ENCODE measurements around the gene EFNB3.

Gene EFNB3

DNA sequence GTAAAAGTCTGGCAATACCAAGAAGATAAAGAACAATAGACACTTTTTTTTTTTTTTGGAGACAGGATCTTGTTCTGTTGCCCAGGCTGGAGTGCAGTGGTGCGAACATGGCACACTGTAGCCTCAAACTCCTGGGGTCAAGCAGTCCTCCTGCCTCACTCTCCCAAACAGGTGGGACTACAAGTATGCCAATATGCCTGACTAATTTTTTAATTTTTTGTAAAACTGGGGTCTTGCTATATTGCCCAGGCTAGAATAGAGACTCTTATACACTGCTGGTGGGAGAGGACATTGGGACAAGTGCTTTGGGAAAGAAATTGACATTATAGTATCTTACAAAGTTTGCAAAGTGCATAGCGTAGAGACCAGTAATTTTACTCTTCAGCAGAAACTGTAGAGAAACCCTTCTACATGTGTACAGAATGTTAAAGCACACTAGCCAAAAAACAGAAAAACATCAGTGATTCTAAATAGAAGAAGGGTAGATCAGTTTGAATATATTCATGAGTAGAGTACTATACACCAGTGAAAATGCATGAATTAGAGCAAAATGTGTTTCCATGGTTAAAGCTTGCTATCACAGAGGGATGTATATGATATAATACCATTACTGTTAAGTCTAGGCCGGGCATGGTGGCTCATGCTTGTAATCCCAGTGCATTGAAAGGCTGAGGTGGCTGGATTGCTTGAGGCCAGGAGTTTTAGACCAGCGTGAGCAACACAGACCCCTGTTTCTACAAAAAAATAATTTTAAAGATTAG is 7.0 kb upstream of the EFNB3 start:
- no peak for DNase-seq (ENCODE audit: low spot score)
- in situ Hi-C loops (cut with MboI; ENCODE audit: low sequenced_read_pairs, unreplicated experiment), result no loop called here
- TF ChIP-seq, protein P1, sequence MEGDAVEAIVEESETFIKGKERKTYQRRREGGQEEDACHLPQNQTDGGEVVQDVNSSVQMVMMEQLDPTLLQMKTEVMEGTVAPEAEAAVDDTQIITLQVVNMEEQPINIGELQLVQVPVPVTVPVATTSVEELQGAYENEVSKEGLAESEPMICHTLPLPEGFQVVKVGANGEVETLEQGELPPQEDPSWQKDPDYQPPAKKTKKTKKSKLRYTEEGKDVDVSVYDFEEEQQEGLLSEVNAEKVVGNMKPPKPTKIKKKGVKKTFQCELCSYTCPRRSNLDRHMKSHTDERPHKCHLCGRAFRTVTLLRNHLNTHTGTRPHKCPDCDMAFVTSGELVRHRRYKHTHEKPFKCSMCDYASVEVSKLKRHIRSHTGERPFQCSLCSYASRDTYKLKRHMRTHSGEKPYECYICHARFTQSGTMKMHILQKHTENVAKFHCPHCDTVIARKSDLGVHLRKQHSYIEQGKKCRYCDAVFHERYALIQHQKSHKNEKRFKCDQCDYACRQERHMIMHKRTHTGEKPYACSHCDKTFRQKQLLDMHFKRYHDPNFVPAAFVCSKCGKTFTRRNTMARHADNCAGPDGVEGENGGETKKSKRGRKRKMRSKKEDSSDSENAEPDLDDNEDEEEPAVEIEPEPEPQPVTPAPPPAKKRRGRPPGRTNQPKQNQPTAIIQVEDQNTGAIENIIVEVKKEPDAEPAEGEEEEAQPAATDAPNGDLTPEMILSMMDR (IDR thresholded peaks at IDR 0.05; ENCODE audit: borderline replicate concordance, control extremely low read depth, extremely low read depth, insufficient read depth, missing control alignments), result no peak

DNA sequence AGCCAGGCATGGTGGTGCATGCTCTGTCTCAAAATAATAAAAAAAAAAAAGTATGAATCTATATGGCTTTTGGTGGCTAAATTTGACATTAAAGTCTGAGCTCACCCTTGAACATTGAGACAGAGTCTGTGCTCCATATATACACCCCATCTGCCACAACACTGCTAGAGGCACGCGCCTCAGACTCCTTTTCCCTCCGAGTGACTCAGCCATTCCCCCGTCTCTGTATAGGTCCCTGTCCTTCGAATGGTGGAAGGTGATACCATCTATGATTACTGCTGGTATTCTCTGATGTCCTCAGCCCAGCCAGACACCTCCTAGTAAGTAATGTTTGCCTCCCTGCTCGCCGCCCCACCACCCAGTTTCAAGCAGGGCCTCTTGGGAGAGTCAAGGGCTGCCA is 4.5 kb upstream of the EFNB3 start:
- in situ Hi-C loops (cut with MboI; ENCODE audit: low sequenced_read_pairs, unreplicated experiment), result no loop called here
- TF ChIP-seq, protein P1 (IDR thresholded peaks at IDR 0.05; ENCODE audit: borderline replicate concordance, control extremely low read depth, extremely low read depth, insufficient read depth, missing control alignments), result no peak
- no peak for DNase-seq (ENCODE audit: low spot score)

DNA sequence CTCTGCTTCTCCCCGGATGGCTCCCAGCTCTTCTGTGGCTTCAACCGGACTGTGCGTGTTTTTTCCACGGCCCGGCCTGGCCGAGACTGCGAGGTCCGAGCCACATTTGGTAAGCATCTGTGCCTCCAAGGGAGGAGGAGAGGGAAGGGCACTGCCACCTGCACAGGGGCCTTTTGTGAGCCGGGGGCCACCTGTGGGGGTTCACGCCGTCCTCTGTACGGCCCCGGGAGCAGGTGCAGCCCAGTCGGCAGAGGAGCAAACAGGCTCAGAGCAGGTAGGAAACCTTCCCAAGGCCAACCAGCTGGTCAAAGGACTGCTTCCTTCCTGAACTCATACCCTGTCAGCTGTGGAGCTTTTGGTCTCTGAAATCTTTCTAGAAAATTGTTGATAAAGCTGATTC is 3.3 kb upstream of the EFNB3 start:
- TF ChIP-seq, protein P1 (IDR thresholded peaks at IDR 0.05; ENCODE audit: borderline replicate concordance, control extremely low read depth, extremely low read depth, insufficient read depth, missing control alignments), result no peak
- DNase-seq (ENCODE audit: low spot score), result no peak
- in situ Hi-C loops (cut with MboI; ENCODE audit: low sequenced_read_pairs, unreplicated experiment), result no loop called here

DNA sequence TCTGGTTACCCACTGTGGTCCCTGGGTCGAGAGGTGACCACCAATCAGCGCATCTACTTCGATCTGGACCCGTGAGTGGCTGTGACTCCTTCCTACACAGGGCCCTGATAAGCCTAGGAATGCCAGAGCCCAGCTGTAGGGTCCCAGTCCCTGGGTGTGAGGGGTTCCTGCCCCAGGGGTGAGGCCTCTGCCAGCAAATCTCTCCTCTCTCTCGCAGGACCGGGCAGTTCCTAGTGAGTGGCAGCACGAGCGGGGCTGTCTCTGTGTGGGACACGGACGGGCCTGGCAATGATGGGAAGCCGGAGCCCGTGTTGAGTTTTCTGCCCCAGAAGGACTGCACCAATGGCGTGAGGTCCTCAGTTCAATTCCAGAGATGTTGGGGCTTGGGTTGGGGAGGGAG is 2.2 kb upstream of the EFNB3 start:
- in situ Hi-C loops (cut with MboI; ENCODE audit: low sequenced_read_pairs, unreplicated experiment), result no loop called here
- TF ChIP-seq, protein P1 (IDR thresholded peaks at IDR 0.05; ENCODE audit: borderline replicate concordance, control extremely low read depth, extremely low read depth, insufficient read depth, missing control alignments), result no peak
- DNase-seq (ENCODE audit: low spot score), result no peak

DNA sequence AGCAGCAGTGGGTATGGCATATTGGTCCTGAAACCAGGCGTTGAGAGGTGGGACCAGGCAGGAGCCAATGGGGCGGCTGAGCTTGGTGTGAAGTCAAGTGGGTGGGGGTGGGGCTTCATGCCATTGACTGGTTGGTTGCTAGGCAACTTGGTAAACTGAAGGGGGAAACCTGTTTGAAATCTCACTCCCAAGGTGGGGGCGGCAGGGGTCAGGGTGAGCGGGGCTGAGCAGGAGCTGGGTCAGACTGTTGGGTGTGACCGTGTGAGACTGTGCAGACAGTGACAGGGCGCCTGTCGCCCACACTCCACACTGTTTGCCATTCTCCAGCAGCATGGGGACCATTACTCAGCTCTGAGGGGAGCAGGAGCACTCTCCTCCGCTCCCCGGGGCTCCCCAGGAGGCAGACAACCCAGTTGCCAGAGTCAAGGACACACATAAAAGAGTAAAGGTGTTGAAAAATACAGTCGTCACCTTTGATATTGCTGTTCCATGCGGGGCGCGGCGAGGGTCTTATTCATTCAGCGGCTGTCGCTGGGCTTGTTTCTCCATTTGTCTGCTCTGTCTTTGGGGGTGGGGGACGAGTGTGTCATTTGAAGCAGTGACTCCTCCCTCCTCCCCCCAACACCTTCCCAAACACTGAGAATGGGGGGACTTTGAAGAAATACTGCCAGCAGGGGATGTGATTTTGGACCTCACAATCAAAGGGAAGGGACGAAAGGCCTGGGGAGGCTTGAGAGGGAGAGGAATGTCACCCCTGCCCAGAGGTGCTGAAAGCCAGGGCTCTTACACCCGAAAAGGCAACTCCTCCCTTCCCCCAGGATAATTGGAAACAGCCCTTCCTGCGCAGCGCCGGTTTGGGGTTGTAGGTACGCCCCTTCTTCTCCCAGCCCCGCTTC is 1.2 kb upstream of the EFNB3 start:
- TF ChIP-seq, protein P1 (IDR thresholded peaks at IDR 0.05; ENCODE audit: borderline replicate concordance, control extremely low read depth, extremely low read depth, insufficient read depth, missing control alignments), result no peak
- DNase-seq (ENCODE audit: low spot score), result no peak
- in situ Hi-C loops (cut with MboI; ENCODE audit: low sequenced_read_pairs, unreplicated experiment), result no loop called here

DNA sequence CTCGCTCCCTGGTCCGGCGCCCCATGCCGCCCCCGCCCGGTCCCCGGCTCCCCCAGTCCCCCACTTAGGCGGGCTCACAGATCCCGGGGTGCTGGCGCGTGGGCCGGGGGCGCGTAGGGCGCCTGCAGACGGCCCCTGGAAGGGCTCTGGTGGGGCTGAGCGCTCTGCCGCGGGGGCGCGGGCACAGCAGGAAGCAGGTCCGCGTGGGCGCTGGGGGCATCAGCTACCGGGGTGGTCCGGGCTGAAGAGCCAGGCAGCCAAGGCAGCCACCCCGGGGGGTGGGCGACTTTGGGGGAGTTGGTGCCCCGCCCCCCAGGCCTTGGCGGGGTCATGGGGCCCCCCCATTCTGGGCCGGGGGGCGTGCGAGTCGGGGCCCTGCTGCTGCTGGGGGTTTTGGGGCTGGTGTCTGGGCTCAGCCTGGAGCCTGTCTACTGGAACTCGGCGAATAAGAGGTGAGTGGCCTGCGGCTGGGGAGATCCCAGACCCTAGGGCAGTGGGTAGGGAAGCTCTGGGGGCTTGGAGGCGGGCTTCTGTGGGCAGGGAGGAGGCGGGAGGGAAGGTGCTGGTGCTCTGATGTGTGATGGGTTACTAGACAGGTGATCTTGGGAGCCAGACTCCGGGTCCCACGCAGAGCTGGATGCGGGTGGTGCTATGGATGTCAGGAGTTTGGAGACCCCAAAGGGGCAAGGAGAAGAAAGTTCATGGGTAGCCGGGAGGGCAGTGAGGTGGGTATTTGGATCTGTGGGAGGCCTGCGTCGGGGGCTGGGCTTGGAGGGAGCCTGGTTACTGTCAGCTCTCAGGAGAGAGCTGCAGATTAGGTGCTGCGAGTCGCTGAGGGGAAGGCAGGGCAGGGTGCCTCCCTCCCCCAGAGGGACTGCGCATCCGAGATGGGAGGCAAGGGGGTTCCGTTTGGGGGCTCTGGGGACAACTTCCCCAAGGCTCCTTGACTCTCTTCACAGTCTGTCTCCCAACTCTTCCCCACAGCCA is 560 bp downstream of the EFNB3 start:
- in situ Hi-C loops (cut with MboI; ENCODE audit: low sequenced_read_pairs, unreplicated experiment), result no loop called here
- TF ChIP-seq, protein P1 (IDR thresholded peaks at IDR 0.05; ENCODE audit: borderline replicate concordance, control extremely low read depth, extremely low read depth, insufficient read depth, missing control alignments), result no peak
- DNase-seq (ENCODE audit: low spot score), result no peak
